ENCODE measurements around the gene DUSP5.

- TF ChIP-seq MAX (IDR thresholded peaks at IDR 0.05) (no peak), POLR2A (IDR thresholded peaks at IDR 0.05; ENCODE audit: low read length) (no peak), SMC3 (IDR thresholded peaks at IDR 0.05) (no peak), RAD21 (conservative IDR thresholded peaks at IDR 0.05 in 1 of 2, IDR thresholded peaks at IDR 0.05 in 1 of 2) (no peak), RFX5 (IDR thresholded peaks at IDR 0.05) (no peak)
Observed at GRCh38 chr10:110560012-110560411, 62.3 kb downstream of the DUSP5 start.

Data from A549 (cell line).